Gastroesophageal sphincter (tissue), 4 donors: Measurements from ENCODE around the gene LRCOL1. TPM values are rescaled to one million over a fixed set of nuclear protein-coding genes. Genes with fewer than 3 reads are reported as not detected.

Experiments used
- ATAC-seq: fragments of 150-250 bp; one replicate; pipeline ENCODE4 v1.9.1; 2016; ENCODE audit warnings: mild to moderate bottlenecking, moderate library complexity
- H3K27ac ChIP-seq, 4 donors: fragments of 200-600 bp; sonication (generic) in 3 of 4; 1 replicate in 3 of 4; 2 replicates in 1 of 4; pipeline ENCODE4 v1.5.1; 2016 to 2019
- H3K27me3 ChIP-seq: fragments of 200-600 bp; sonication (generic); one replicate; pipeline ENCODE4 v1.5.1; 2019
- H3K36me3 ChIP-seq, 2 donors: fragments of 200-600 bp; sonication (generic); one replicate each; pipeline ENCODE4 v1.5.1; 2019; ENCODE audit warnings: control low read depth in 1 of 2
- H3K4me1 ChIP-seq, 3 donors: fragments of 200-600 bp; sonication (generic); 1 replicate in 2 of 3; 2 replicates in 1 of 3; pipeline ENCODE4 v1.5.1; 2016 to 2019; ENCODE audit warnings: control low read depth in 2 of 3
- H3K4me3 ChIP-seq, 2 donors: fragments of 200-600 bp; sonication (generic); one replicate each; pipeline ENCODE4 v1.5.1; 2019; ENCODE audit warnings: mild to moderate bottlenecking in 1 of 2, moderate library complexity in 1 of 2
- H3K9me3 ChIP-seq, 3 donors: fragments of 200-600 bp; sonication (generic); one replicate each; pipeline ENCODE4 v1.5.1; 2017 to 2019; ENCODE audit warnings: control low read depth in 2 of 3
- EP300 ChIP-seq: sonication (generic); formaldehyde crosslinking; IDR thresholded peaks from one replicate; pipeline ENCODE4 v1.6.1; 2017; ENCODE audit warnings: antibody characterized with exemption, mild to moderate bottlenecking
- POLR2A ChIP-seq, 2 donors: fragments of 450-650 bp; IDR thresholded peaks; one replicate each; pipeline ENCODE4 v1.6.1; 2017; ENCODE audit warnings: antibody characterized with exemption in 2 of 2, mild to moderate bottlenecking in 2 of 2, moderate library complexity in 1 of 2
- POLR2AphosphoS5 ChIP-seq: sonication (generic); formaldehyde crosslinking; IDR thresholded peaks from one replicate; pipeline ENCODE4 v1.6.1; 2017; ENCODE audit warnings: antibody characterized with exemption
- WGBS, 2 donors: methylation state at CpG; one replicate each; pipeline ENCODE4 v1.1.5; 2018; ENCODE audit warnings: low coverage in 1 of 2; 5-methylcytosine and 5-hydroxymethylcytosine counted together
- total RNA-seq, 4 donors: library from RNA; depleted of rRNA; stranded (reverse); fragments of >200 nt; gene quantifications; one replicate each; pipeline ENCODE4 v1.1.0, GENCODE V29; 2016
- TF ChIP-seq, protein P1 (sequence below), 4 experiments: fragments of 200-600 bp in 2 of 4; fragments of 450-650 bp in 2 of 4; sonication (generic) in 1 of 4; IDR thresholded peaks; one replicate each; pipeline ENCODE4 v1.5.1; 2017 to 2019; ENCODE audit warnings: antibody characterized with exemption in 4 of 4, mild to moderate bottlenecking in 2 of 4, moderate library complexity in 2 of 4

The LRCOL1 gene
- total RNA-seq, 4 donors from 2014 or later, result not detected

- WGBS, 2 donors, result 86 to 98% methylated on average over 7 to 12 of the region's 36 CpGs
- no peak for ATAC-seq
- no peaks in the 10 kb centered on the region for H3K27me3 ChIP-seq
- no peaks in the 10 kb centered on the region for H3K9me3 ChIP-seq
- H3K27ac ChIP-seq, result no peak overlapping the region
- TF ChIP-seq, protein P1, sequence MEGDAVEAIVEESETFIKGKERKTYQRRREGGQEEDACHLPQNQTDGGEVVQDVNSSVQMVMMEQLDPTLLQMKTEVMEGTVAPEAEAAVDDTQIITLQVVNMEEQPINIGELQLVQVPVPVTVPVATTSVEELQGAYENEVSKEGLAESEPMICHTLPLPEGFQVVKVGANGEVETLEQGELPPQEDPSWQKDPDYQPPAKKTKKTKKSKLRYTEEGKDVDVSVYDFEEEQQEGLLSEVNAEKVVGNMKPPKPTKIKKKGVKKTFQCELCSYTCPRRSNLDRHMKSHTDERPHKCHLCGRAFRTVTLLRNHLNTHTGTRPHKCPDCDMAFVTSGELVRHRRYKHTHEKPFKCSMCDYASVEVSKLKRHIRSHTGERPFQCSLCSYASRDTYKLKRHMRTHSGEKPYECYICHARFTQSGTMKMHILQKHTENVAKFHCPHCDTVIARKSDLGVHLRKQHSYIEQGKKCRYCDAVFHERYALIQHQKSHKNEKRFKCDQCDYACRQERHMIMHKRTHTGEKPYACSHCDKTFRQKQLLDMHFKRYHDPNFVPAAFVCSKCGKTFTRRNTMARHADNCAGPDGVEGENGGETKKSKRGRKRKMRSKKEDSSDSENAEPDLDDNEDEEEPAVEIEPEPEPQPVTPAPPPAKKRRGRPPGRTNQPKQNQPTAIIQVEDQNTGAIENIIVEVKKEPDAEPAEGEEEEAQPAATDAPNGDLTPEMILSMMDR (IDR thresholded peaks at IDR 0.05), result no peak
- TF ChIP-seq POLR2A (IDR thresholded peaks at IDR 0.05) (no peak), POLR2AphosphoS5 (no peak), EP300 (no peak)
- no peaks in the 10 kb centered on the region for H3K4me1 ChIP-seq
- H3K36me3 ChIP-seq, result peaks cover 0 to 99% of the 10 kb centered on the region in 2 donors
- H3K4me3 ChIP-seq, result no peak overlapping the region
Measured at GRCh38 chr12:132572801-132573760, 37.3 kb downstream of the LRCOL1 start.

GRCh38 chr12:132572106-132572505, 38.3 kb downstream of the LRCOL1 start:
- Histone ChIP-seq H3K36me3 (peaks cover 0 to 99% of the 10 kb centered on the region in 2 donors), H3K27ac (no peak overlapping the region), H3K4me3 (no peak overlapping the region), H3K27me3 (no peaks in the 10 kb centered on the region), H3K9me3 (no peaks in the 10 kb centered on the region), H3K4me1 (no peaks in the 10 kb centered on the region)
- TF ChIP-seq POLR2A (IDR thresholded peaks at IDR 0.05) (no peak), EP300 (no peak), POLR2AphosphoS5 (no peak)
- TF ChIP-seq, protein P1 (IDR thresholded peaks at IDR 0.05), result no peak
- no peak for ATAC-seq
- WGBS, 2 donors, result no CpG with 5 or more reads among the region's 26 CpGs

- Histone ChIP-seq H3K36me3 (peaks cover 0 to 99% of the 10 kb centered on the region in 2 donors), H3K9me3 (no peaks in the 10 kb centered on the region), H3K4me1 (no peaks in the 10 kb centered on the region), H3K27ac (no peak overlapping the region), H3K27me3 (no peaks in the 10 kb centered on the region), H3K4me3 (no peak overlapping the region)
- ATAC-seq, result no peak
- no peak for TF ChIP-seq POLR2AphosphoS5
- no peak for TF ChIP-seq POLR2A (IDR thresholded peaks at IDR 0.05)
- TF ChIP-seq, protein P1 (IDR thresholded peaks at IDR 0.05), result no peak
- TF ChIP-seq EP300, result no peak
- no CpG with 5 or more reads among the region's 20 CpGs for WGBS, 2 donors
Measured at GRCh38 chr12:132571598-132571997, 38.8 kb downstream of the LRCOL1 start.

DNA sequence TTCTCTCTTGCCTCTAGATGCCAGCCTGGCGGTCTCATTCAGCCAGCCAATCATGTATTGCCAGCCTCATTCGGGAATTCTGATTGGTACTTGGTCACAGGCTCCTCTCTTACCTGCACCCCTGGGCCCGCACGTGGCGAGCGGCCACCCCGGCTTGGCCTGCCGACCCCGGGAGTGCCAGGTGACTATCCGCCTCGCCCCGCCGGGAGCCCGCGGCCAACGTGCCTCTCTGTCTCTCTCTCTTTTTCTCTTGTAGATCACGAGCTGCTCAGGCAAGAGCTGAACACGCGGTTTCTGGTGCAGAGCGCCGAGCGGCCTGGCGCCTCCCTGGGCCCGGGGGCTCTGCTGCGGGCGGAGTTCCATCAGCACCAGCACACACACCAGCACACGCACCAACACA, 39.3 kb downstream of the LRCOL1 start:
- no peak overlapping the region for H3K4me3 ChIP-seq
- H3K9me3 ChIP-seq, result no peaks in the 10 kb centered on the region
- no peak for ATAC-seq
- H3K27ac ChIP-seq, result no peak overlapping the region
- 40% methylated on average over 1 of the region's 27 CpGs; no CpG with 5 or more reads in 1 of the 2 donors for WGBS, 2 donors
- H3K4me1 ChIP-seq, result no peaks in the 10 kb centered on the region
- H3K36me3 ChIP-seq, result peaks cover 0 to 97% of the 10 kb centered on the region in 2 donors
- H3K27me3 ChIP-seq, result no peaks in the 10 kb centered on the region
- TF ChIP-seq, protein P1 (IDR thresholded peaks at IDR 0.05), result no peak
- no peak for TF ChIP-seq POLR2AphosphoS5
- no peak for TF ChIP-seq POLR2A (IDR thresholded peaks at IDR 0.05)
- TF ChIP-seq EP300, result no peak
